ENCODE measurements around the gene RAET1L. TPM values are rescaled to one million over a fixed set of nuclear protein-coding genes. Genes with fewer than 3 reads are reported as not detected.
"Not testable (repeated sequence)": the region's sequence is repeated elsewhere in the genome, so short reads cannot be mapped to it uniquely, and the experiment has no call there.

RAET1L gene
- total RNA-seq, 4 donors from 2014 or later = not detected

DNA sequence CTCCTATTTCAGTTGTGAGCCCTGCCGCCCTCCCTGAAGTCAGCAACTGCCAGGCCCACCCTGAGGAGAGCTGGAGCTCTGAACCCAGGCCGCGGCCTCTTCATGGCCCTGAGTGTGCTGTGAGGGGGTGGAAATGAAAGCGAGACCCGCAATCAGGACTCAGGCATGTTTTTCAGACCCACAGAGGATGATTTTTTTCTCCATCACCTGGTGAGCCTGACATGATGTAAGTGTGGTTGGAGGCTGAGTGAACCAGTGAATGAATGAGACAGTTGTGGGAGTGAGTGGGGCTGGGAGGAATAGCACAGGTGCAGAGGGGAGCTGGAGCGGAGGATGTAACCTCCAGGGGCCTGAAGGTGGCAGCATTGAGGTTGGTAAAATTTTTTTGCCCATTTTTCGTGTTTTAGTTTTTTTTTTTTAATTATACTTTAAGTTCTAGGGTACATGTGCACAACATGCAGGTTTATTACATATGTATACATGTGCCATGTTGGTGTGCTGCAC is 18.3 kb downstream of the RAET1L start:
- Histone ChIP-seq H3K4me3 (no peak overlapping the region), H3K4me1 (peaks cover 0 to 12% (median 0%) of the 10 kb centered on the region in 4 donors), H3K27ac (no peak overlapping the region), H3K9me3 (no peaks in the 10 kb centered on the region), H3K27me3 (peaks cover 0 to 20% of the 10 kb centered on the region in 2 donors), H3K36me3 (no peaks in the 10 kb centered on the region)
- no peak for DNase-seq
- TF ChIP-seq, protein P1, sequence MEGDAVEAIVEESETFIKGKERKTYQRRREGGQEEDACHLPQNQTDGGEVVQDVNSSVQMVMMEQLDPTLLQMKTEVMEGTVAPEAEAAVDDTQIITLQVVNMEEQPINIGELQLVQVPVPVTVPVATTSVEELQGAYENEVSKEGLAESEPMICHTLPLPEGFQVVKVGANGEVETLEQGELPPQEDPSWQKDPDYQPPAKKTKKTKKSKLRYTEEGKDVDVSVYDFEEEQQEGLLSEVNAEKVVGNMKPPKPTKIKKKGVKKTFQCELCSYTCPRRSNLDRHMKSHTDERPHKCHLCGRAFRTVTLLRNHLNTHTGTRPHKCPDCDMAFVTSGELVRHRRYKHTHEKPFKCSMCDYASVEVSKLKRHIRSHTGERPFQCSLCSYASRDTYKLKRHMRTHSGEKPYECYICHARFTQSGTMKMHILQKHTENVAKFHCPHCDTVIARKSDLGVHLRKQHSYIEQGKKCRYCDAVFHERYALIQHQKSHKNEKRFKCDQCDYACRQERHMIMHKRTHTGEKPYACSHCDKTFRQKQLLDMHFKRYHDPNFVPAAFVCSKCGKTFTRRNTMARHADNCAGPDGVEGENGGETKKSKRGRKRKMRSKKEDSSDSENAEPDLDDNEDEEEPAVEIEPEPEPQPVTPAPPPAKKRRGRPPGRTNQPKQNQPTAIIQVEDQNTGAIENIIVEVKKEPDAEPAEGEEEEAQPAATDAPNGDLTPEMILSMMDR (IDR thresholded peaks at IDR 0.05) = peak in 5 of 6 experiments; percentile 16 to 40 (median 23)
- no peak for TF ChIP-seq POLR2A (IDR thresholded peaks at IDR 0.05)

DNA sequence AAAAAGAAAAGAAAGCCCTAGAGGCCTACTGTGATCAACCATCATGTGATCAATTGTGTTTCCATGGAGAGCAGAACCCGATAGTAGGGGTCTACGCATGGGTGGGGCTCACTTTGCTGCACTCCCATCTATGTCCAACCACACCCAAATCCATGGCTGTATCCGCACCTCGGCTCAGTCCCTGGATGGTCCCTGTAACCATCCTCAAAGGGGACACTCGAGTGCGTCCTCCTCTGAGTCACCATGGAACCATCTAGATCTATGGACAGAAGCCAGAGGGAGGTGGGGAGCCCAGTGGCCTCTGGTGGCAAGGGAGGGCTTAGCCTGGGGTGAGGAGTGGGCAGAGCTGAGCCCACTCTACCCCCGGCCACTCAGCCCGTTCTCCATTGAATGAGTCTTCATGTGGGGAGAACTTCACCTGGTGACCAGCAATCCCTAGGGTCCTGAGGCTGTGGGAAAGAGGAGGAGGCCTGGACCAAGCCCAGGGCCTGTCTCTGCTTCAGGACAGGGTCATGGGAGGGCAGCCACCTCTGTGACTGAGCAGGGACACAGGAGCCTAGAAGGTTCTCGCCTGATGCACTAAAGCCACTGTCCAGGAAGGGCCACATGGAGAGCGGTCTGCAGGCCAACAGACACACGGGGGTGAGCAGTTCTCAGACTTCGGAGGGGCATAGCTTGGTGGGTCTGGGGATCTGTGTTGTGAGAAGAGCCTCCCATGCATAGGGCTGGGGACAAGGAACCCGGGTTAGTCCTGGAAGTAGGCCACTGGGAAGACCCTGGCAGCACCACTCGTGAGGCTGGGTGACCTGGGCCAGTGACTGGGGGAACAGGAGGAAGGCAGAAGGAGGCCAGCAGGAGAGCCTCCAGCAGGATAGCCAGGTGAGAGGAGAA is 19.3 kb downstream of the RAET1L start:
- H3K27ac ChIP-seq = no peak overlapping the region
- no peaks in the 10 kb centered on the region for H3K9me3 ChIP-seq
- H3K4me3 ChIP-seq = peak overlapping the region; percentile 53 to 77 (median 59)
- peaks cover 0 to 12% (median 0%) of the 10 kb centered on the region in 4 donors for H3K4me1 ChIP-seq
- TF ChIP-seq POLR2A (IDR thresholded peaks at IDR 0.05) = no peak
- TF ChIP-seq, protein P1 (IDR thresholded peaks at IDR 0.05) = no peak
- no peaks in the 10 kb centered on the region for H3K36me3 ChIP-seq
- H3K27me3 ChIP-seq = peaks cover 0 to 20% of the 10 kb centered on the region in 2 donors
- DNase-seq = no peak

DNA sequence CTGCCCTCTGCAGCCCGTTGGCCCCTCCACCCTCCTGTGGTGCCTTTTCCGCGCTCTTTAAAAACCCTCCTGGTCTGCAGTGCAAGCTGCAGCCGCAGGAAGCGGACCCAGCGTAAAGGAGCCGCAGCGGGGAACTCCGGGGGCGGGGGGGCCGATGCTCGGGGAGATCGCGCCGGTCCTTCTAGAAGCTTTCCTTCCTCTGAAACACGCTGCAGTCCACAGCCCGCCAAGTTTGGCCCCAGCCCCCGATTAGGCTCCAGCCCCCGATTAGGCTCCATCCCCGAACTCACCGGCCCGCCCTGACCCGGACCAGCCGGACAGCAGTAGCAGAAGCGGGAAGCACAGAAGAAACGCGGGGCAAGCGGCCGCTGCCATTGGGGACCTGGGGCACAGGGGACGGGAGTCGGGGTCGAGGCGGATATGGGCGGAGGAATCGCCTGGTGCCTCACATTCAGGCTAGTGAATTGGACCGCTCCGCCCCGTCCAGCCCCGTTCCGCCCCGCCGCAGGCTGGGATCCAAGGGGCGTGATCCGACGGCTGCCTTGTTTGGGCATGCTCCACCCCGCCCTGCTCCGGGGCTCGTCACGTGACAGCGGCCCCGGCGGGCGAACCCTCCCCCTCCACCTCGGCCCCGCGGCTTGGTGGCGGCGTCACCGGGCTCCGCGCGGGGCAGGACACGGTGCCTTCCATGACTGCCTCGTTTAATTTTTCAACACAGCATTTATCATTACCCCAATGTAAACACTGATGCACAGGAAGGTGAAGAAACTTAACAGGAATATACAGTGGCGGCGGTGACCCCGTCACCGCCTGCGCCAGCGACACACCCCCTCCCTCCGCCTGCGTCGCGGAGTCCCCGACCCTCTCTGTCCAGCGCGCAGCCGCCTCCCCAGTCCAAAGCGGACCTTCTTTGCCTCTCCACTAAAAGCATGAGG is 20.3 kb downstream of the RAET1L start:
- Histone ChIP-seq H3K36me3 (no peaks in the 10 kb centered on the region), H3K27me3 (peaks cover 0 to 20% of the 10 kb centered on the region in 2 donors), H3K9me3 (no peaks in the 10 kb centered on the region), H3K27ac (peak overlapping the region in 2 of 4 donors; percentile 33 to 85), H3K4me1 (peaks cover 0 to 12% (median 0%) of the 10 kb centered on the region in 4 donors), H3K4me3 (peak overlapping the region; percentile 53 to 77 (median 59))
- no peak for TF ChIP-seq POLR2A (IDR thresholded peaks at IDR 0.05)
- TF ChIP-seq, protein P1 (IDR thresholded peaks at IDR 0.05) = peak in 1 of 6 experiments; percentile 18
- DNase-seq = peak; percentile 92 to 97 (median 92)

DNA sequence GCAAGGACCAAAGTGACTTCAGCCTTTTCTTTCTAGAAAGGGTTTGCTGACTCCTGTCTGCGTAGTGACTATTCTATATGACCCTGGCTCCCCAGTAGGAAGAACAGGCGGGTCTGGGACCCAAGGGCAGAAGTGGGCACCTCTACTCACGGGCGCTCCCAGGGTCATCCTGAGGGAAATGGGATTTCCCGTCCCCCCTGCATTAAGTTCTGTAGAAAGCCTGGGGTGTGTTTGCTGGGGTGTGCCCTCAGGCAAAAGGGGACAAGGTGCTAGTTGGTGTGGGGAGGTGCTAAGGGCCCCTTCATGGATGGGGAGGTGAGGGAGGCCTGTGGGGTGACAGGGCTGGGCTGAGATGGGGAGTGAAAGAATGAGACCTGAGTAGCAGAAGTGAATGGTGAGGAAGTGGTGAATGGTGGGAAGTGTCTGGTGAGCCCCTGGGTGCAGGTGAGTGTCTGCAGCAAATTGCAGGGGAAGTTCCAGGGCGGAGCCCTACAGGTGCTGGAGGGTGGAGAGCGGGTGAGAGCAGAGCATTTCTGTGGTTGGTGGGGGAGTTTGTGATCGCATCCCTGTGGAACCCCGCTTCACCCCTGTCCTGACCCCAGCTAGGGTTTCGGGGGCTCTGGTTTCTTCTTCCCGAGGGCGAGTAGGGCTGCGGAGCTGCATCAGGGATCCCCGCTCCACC is 21.1 kb downstream of the RAET1L start:
- peak in 2 of 3 donors; percentile 65 to 73 for DNase-seq
- Histone ChIP-seq H3K4me1 (peaks cover 0 to 12% (median 0%) of the 10 kb centered on the region in 4 donors), H3K27me3 (peaks cover 0 to 16% of the 10 kb centered on the region in 2 donors), H3K9me3 (no peaks in the 10 kb centered on the region), H3K27ac (peak overlapping the region in 1 of 4 donors; percentile 85), H3K36me3 (no peaks in the 10 kb centered on the region), H3K4me3 (peak overlapping the region; percentile 53 to 77 (median 59))
- TF ChIP-seq, protein P1 (IDR thresholded peaks at IDR 0.05) = no peak
- TF ChIP-seq POLR2A (IDR thresholded peaks at IDR 0.05) = no peak

DNA sequence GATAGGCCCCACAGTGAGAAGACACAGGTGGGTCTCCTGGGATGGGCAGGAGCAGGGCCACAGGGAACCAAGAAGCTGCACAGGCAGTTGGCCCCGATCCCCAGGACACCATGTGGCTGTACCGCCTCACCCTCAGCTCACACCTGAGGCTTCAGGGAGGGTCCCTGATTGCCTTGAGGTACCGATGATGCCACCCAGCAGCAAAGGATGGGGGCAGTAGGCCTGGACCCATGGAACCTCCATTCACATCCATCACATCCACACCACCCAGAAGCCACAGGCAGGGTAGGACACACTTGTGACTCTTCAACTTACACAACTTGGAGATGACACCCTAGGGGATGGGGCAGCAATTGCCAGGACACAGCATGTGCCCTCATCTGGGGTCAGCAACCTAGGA is 21.7 kb downstream of the RAET1L start:
- DNase-seq = peak in 1 of 3 donors; percentile 22
- peaks cover 0 to 11% of the 10 kb centered on the region in 2 donors for H3K27me3 ChIP-seq
- peaks cover 0 to 12% (median 0%) of the 10 kb centered on the region in 4 donors for H3K4me1 ChIP-seq
- H3K36me3 ChIP-seq, H3K9me3 ChIP-seq, H3K4me3 ChIP-seq, H3K27ac ChIP-seq: not testable (repeated sequence)

Data from Peyer's patch (tissue), 4 donors.